OCI-LY7 (cell line): Measurements from ENCODE around the gene CNOT4. TPM values are rescaled to one million over a fixed set of nuclear protein-coding genes. Genes with fewer than 3 reads are reported as not detected.

ENCODE experiments used
- BruUV-seq: library from RNA; stranded (reverse); fragments of 400-500 nt; replicated peaks from 2 replicates; lab custom pipeline; 2021; lab: Mats Ljungman, UMichigan
- CTCF ChIA-PET: fragments of 300-600 bp; sonication (Branson Sonifier 250); formaldehyde crosslinking; loops from one replicate; lab custom pipeline; 2022; ENCODE audit warnings: antibody characterized with exemption; ENCODE audit not compliant: unreplicated experiment; lab: Charles Lee
- POLR2A ChIA-PET: fragments of 300-600 bp; sonication (Branson Sonifier 250); formaldehyde crosslinking; loops from one replicate; lab custom pipeline; 2022; ENCODE audit warnings: antibody characterized with exemption; lab: Charles Lee
- DNase-seq: peaks from one replicate; pipeline ENCODE4 v3.0.0-alpha.2; 2015; ENCODE audit warnings: low spot score
- H2AFZ ChIP-seq: fragments of 200-600 bp; sonication (generic), shearing (Covaris generic); 2 replicates; pipeline ENCODE4 v1.6.1; 2014; ENCODE audit warnings: mild to moderate bottlenecking, antibody characterized with exemption, low read length, moderate library complexity
- H3K27ac ChIP-seq: fragments of 200-600 bp; sonication (generic); 2 replicates; pipeline ENCODE4 v1.5.1; 2014; ENCODE audit warnings: mixed run types, low read depth, mild to moderate bottlenecking, moderate library complexity, low read length, inconsistent platforms; ENCODE audit not compliant: poor library complexity, severe bottlenecking
- H3K36me3 ChIP-seq: fragments of 200-600 bp; sonication (generic); 2 replicates; pipeline ENCODE4 v1.6.1; 2014; ENCODE audit warnings: mild to moderate bottlenecking, antibody characterized with exemption, low read length, moderate library complexity, mixed read lengths; ENCODE audit not compliant: insufficient read depth
- H3K4me1 ChIP-seq: fragments of 200-600 bp; sonication (generic); 2 replicates; pipeline ENCODE4 v1.5.1; 2014; ENCODE audit warnings: mild to moderate bottlenecking, low read length; ENCODE audit not compliant: insufficient read depth, poor library complexity, severe bottlenecking
- H3K4me2 ChIP-seq: fragments of 200-600 bp; sonication (generic); 2 replicates; pipeline ENCODE4 v1.6.1; 2014; ENCODE audit warnings: mild to moderate bottlenecking, low read length
- H3K4me3 ChIP-seq: fragments of 200-600 bp; sonication (generic); 2 replicates; pipeline ENCODE4 v1.5.1; 2014; ENCODE audit warnings: mild to moderate bottlenecking, low read depth, low read length; ENCODE audit not compliant: poor library complexity, severe bottlenecking
- H3K79me2 ChIP-seq: fragments of 200-600 bp; sonication (generic); 2 replicates; pipeline ENCODE4 v1.6.1; 2016; ENCODE audit warnings: low read depth, mild to moderate bottlenecking, low read length, moderate library complexity, mixed read lengths; ENCODE audit not compliant: insufficient read depth
- H3K9me2 ChIP-seq: fragments of 200-600 bp; sonication (generic); 2 replicates; pipeline ENCODE4 v1.6.1; 2016; ENCODE audit warnings: mild to moderate bottlenecking, low read length, mixed read lengths; ENCODE audit not compliant: insufficient read depth
- H3K9me3 ChIP-seq: fragments of 200-600 bp; sonication (generic); 2 replicates; pipeline ENCODE4 v1.6.1; 2014; ENCODE audit warnings: mild to moderate bottlenecking, mixed run types, low read length, mixed read lengths
- H4K20me1 ChIP-seq: fragments of 200-600 bp; sonication (generic); 2 replicates; pipeline ENCODE4 v1.6.1; 2014; ENCODE audit warnings: mild to moderate bottlenecking, antibody characterized with exemption, low read length, moderate library complexity, mixed read lengths; ENCODE audit not compliant: insufficient read depth
- EZH2phosphoT487 ChIP-seq: fragments of 200-600 bp; sonication (generic); IDR thresholded peaks from 2 replicates; pipeline ENCODE4 v1.6.1; 2018; ENCODE audit warnings: low read depth, borderline replicate concordance, mild to moderate bottlenecking, mixed run types, antibody characterized with exemption, low read length, moderate library complexity, mixed read lengths
- intact Hi-C: fragments of 100-400 bp; cut with micrococcal nuclease; formaldehyde crosslinking; loops from one replicate; pipeline ENCODE4 v1.10.0; 2022; ENCODE audit not compliant: unreplicated experiment
- total RNA-seq, 2 experiments: library from RNA; depleted of rRNA in 1 of 2; stranded (reverse); fragments of >200 nt in 1 of 2; shearing (Covaris generic) in 1 of 2; gene quantifications; 2 replicates each; pipeline ENCODE4 v1.2.3, GENCODE V29; 2014 to 2022
- TF ChIP-seq, protein P1 (sequence below): fragments of 200-600 bp; sonication (generic); conservative IDR thresholded peaks from 2 replicates; pipeline ENCODE4 v1.5.1; 2014; ENCODE audit warnings: mild to moderate bottlenecking, antibody characterized with exemption, low read length, moderate library complexity, mixed read lengths

The CNOT4 gene
- total RNA-seq, 2 experiments from 2014 or later: 18.7 to 21.9 TPM

DNA sequence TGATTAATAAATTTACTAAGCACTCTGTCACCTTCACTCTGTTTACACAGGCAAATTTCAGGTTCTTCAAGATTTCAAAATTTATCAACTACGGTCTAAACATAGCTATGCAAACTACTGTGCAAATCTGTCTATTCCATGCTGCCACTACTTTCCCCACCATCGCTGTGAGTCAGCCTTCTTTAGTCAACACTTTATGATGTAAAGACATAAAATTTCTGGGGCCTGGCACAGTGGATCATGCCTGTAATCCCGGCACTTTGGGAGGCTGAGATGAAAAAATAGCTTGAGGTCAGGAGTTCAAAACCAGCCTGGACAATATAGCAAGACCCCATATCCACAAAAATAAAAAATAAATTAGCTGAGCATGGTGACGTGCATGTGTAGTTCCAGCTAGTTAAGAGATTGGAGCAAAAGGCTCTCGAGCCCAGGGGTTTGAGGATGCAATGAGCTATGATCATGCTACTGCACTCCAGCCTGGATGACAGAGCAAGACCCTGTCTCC is 42.6 kb downstream of the CNOT4 start:
- POLR2A ChIA-PET: interaction anchor here (0.6 to 2.0 kb wide), 4 partner anchors 8 to 29 kb away, joined by 3 to 9 read pairs (median 5); no protein-coding TSS in a partner anchor

DNA sequence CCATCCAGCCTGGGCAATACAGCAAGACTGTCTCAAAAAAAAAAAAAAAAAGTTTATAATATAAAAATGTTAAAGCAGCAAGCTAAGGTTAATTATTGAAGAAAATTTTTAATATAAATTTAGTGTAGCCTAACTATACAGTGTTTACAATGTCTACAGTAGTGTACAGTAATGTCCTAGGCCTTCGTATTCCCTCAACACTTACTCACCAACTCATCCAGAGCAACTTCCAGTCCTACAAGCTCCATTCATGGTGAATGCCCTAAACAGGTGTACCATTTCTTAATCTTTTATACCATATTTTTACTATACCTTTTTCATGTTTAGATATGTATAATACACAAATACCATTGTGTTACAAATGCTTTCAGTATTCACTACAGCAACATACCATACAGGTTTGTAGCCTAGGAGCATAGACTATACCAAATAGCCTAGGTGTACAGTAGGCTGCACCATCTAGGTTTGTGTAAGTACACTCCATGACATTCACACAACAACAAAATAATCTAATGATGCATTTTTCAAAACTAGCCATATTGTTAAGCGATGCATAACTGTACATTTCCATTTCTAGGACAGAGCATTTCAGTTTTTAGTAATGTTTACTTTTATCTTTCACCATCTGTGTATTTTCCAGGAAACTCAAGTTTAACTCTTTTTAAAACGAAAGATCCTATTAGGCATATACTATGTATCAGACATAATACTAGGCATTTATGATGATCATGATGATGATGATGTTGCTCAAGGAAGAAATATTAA is 43.3 kb downstream of the CNOT4 start:
- CTCF ChIA-PET: no interaction called here
- 0 out of 2 replicates have a peak, but pooled peaks cover 5% of the 10 kb centered on the region for H4K20me1 ChIP-seq
- intact Hi-C loops: no loop called here

More for the DNA sequence above, 42.6 kb downstream of the CNOT4 start:
- CTCF ChIA-PET: no interaction called here
- TF ChIP-seq EZH2phosphoT487: no peak
- TF ChIP-seq, protein P1, sequence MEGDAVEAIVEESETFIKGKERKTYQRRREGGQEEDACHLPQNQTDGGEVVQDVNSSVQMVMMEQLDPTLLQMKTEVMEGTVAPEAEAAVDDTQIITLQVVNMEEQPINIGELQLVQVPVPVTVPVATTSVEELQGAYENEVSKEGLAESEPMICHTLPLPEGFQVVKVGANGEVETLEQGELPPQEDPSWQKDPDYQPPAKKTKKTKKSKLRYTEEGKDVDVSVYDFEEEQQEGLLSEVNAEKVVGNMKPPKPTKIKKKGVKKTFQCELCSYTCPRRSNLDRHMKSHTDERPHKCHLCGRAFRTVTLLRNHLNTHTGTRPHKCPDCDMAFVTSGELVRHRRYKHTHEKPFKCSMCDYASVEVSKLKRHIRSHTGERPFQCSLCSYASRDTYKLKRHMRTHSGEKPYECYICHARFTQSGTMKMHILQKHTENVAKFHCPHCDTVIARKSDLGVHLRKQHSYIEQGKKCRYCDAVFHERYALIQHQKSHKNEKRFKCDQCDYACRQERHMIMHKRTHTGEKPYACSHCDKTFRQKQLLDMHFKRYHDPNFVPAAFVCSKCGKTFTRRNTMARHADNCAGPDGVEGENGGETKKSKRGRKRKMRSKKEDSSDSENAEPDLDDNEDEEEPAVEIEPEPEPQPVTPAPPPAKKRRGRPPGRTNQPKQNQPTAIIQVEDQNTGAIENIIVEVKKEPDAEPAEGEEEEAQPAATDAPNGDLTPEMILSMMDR: no peak
- no peak overlapping the region for H3K4me2 ChIP-seq
- H3K36me3 ChIP-seq: peaks cover 4% of the 10 kb centered on the region; the same call in 1 of the 2 replicates
- H3K4me3 ChIP-seq: no peak overlapping the region
- H3K4me1 ChIP-seq: no peaks in the 10 kb centered on the region
- intact Hi-C loops: no loop called here
- no TSS peak for BruUV-seq
- H3K27ac ChIP-seq: no peak overlapping the region
- DNase-seq: no peak
- H4K20me1 ChIP-seq: 0 out of 2 replicates have a peak, but pooled peaks cover 5% of the 10 kb centered on the region
- no peak overlapping the region for H2AFZ ChIP-seq
- peaks cover 70% of the 10 kb centered on the region; the same call in 1 of the 2 replicates for H3K79me2 ChIP-seq
- no peaks in the 10 kb centered on the region for H3K9me3 ChIP-seq
- no peaks in the 10 kb centered on the region for H3K9me2 ChIP-seq

More for the DNA sequence above, 43.3 kb downstream of the CNOT4 start:
- Histone ChIP-seq H3K9me2 (no peaks in the 10 kb centered on the region), H3K27ac (no peak overlapping the region), H3K36me3 (peaks cover 4% of the 10 kb centered on the region; the same call in 1 of the 2 replicates), H3K79me2 (peaks cover 76% of the 10 kb centered on the region; the same call in 1 of the 2 replicates), H3K4me1 (no peaks in the 10 kb centered on the region), H2AFZ (no peak overlapping the region), H3K4me2 (no peak overlapping the region), H3K4me3 (no peak overlapping the region), H3K9me3 (no peaks in the 10 kb centered on the region)
- DNase-seq: no peak
- TF ChIP-seq, protein P1: no peak
- no peak for TF ChIP-seq EZH2phosphoT487
- POLR2A ChIA-PET: interaction anchor here (0.6 to 2.0 kb wide), 3 partner anchors 9 to 29 kb away, joined by 4 to 9 read pairs (median 6); no protein-coding TSS in a partner anchor
- BruUV-seq: no TSS peak
